Measurements from ENCODE around the gene SAMD4B. TPM values are rescaled to one million over a fixed set of nuclear protein-coding genes. Genes with fewer than 3 reads are reported as not detected.
"Not testable (repeated sequence)": the region's sequence is repeated elsewhere in the genome, so short reads cannot be mapped to it uniquely, and the experiment has no call there.

The SAMD4B gene
- total RNA-seq, 2 donors from 2014 or later = 59.6 to 63.6 TPM

GRCh38 chr19:39319098-39319891 lies 22.9 kb upstream of the SAMD4B start:
- peaks cover 20% of the 10 kb centered on the region for H3K4me1 Mint-ChIP-seq (ENCODE audit: low read depth)
- no peak overlapping the region for H3K27ac Mint-ChIP-seq
- H3K9me3 Mint-ChIP-seq = no peaks in the 10 kb centered on the region
- H3K27me3 Mint-ChIP-seq (ENCODE audit: low read depth) = peaks cover 6% of the 10 kb centered on the region
- DNase-seq = no peak
- no peaks in the 10 kb centered on the region for H3K36me3 Mint-ChIP-seq (ENCODE audit: insufficient read depth in 2 of 2)
- ATAC-seq (replicated peaks in 1 of 2) = no peak
- H3K4me3 Mint-ChIP-seq = peak overlapping the region; percentile 53 to 81

GRCh38 chr19:39319892-39320248 lies 22.4 kb upstream of the SAMD4B start:
- Mint-ChIP-seq H3K36me3 (ENCODE audit: insufficient read depth in 2 of 2) (no peaks in the 10 kb centered on the region), H3K4me3 (peak overlapping the region; percentile 73 to 81), H3K27me3 (ENCODE audit: low read depth) (peaks cover 6% of the 10 kb centered on the region), H3K9me3 (no peaks in the 10 kb centered on the region), H3K4me1 (ENCODE audit: low read depth) (peaks cover 20% of the 10 kb centered on the region), H3K27ac (no peak overlapping the region)
- ATAC-seq (replicated peaks in 1 of 2) (no peak), DNase-seq (no peak)

GRCh38 chr19:39321117-39321831 lies 20.9 kb upstream of the SAMD4B start:
- peak overlapping the region; percentile 49 to 76 for H3K4me3 Mint-ChIP-seq
- no peaks in the 10 kb centered on the region for H3K36me3 Mint-ChIP-seq (ENCODE audit: insufficient read depth in 2 of 2)
- no peak for DNase-seq
- H3K27me3 Mint-ChIP-seq (ENCODE audit: low read depth) = peaks cover 6% of the 10 kb centered on the region
- peak overlapping the region; percentile 1 for H3K27ac Mint-ChIP-seq
- H3K9me3 Mint-ChIP-seq = no peaks in the 10 kb centered on the region
- H3K4me1 Mint-ChIP-seq (ENCODE audit: low read depth) = peaks cover 20% of the 10 kb centered on the region
- ATAC-seq (replicated peaks in 1 of 2) = no peak

GRCh38 chr19:39321832-39322176 lies 20.4 kb upstream of the SAMD4B start:
- DNase-seq (no peak), ATAC-seq (replicated peaks in 1 of 2) (no peak)
- H3K9me3 Mint-ChIP-seq = no peaks in the 10 kb centered on the region
- peaks cover 20% of the 10 kb centered on the region for H3K4me1 Mint-ChIP-seq (ENCODE audit: low read depth)
- no peak overlapping the region for H3K27ac Mint-ChIP-seq
- H3K27me3 Mint-ChIP-seq (ENCODE audit: low read depth) = peaks cover 6% of the 10 kb centered on the region
- H3K4me3 Mint-ChIP-seq = peak overlapping the region; percentile 49 to 76
- H3K36me3 Mint-ChIP-seq (ENCODE audit: insufficient read depth in 2 of 2) = no peaks in the 10 kb centered on the region

GRCh38 chr19:39324242-39324842 lies 17.9 kb upstream of the SAMD4B start:
- H3K36me3 Mint-ChIP-seq (ENCODE audit: insufficient read depth in 2 of 2) = peaks cover 0 to 6% of the 10 kb centered on the region in 2 donors
- H3K27me3 Mint-ChIP-seq (ENCODE audit: low read depth) = peaks cover 6% of the 10 kb centered on the region
- H3K9me3 Mint-ChIP-seq = no peaks in the 10 kb centered on the region
- peaks cover 25% of the 10 kb centered on the region for H3K4me1 Mint-ChIP-seq (ENCODE audit: low read depth)
- ATAC-seq (replicated peaks in 1 of 2) (no peak), DNase-seq (no peak)
- H3K4me3 Mint-ChIP-seq = no peak overlapping the region
- no peak overlapping the region for H3K27ac Mint-ChIP-seq

- H3K27ac Mint-ChIP-seq = no peak overlapping the region
- H3K4me3 Mint-ChIP-seq = no peak overlapping the region
- peak in 1 of 2 donors; percentile 40 for ATAC-seq (replicated peaks in 1 of 2)
- no peak for DNase-seq
- H3K27me3 Mint-ChIP-seq (ENCODE audit: low read depth) = peaks cover 6% of the 10 kb centered on the region
- H3K9me3 Mint-ChIP-seq = no peaks in the 10 kb centered on the region
- peaks cover 38% of the 10 kb centered on the region for H3K4me1 Mint-ChIP-seq (ENCODE audit: low read depth)
- H3K36me3 Mint-ChIP-seq (ENCODE audit: insufficient read depth in 2 of 2) = peaks cover 0 to 13% of the 10 kb centered on the region in 2 donors
Measured at GRCh38 chr19:39325778-39326665, 16.2 kb upstream of the SAMD4B start.

- Mint-ChIP-seq H3K4me1 (ENCODE audit: low read depth) (peaks cover 35% of the 10 kb centered on the region), H3K4me3 (no peak overlapping the region), H3K9me3 (no peaks in the 10 kb centered on the region), H3K36me3 (ENCODE audit: insufficient read depth in 2 of 2) (peaks cover 0 to 17% of the 10 kb centered on the region in 2 donors), H3K27ac (no peak overlapping the region), H3K27me3 (ENCODE audit: low read depth) (no peaks in the 10 kb centered on the region)
- ATAC-seq (replicated peaks in 1 of 2) = peak in 1 of 2 donors; percentile 8
- no peak for DNase-seq
Measured at GRCh38 chr19:39327363-39328045, 14.7 kb upstream of the SAMD4B start.

GRCh38 chr19:39328046-39328705 lies 14.0 kb upstream of the SAMD4B start:
- Mint-ChIP-seq H3K4me3 (no peak overlapping the region), H3K36me3 (ENCODE audit: insufficient read depth in 2 of 2) (peaks cover 2 to 17% of the 10 kb centered on the region in 2 donors), H3K4me1 (ENCODE audit: low read depth) (peaks cover 42% of the 10 kb centered on the region), H3K27ac (peak overlapping the region; percentile 68), H3K27me3 (ENCODE audit: low read depth) (no peaks in the 10 kb centered on the region), H3K9me3 (no peaks in the 10 kb centered on the region)
- ATAC-seq (replicated peaks in 1 of 2) = peak; percentile 49 to 53
- DNase-seq = peak; percentile 80 to 86

- H3K27me3 Mint-ChIP-seq (ENCODE audit: low read depth) = no peaks in the 10 kb centered on the region
- H3K27ac Mint-ChIP-seq = no peak overlapping the region
- H3K9me3 Mint-ChIP-seq = no peaks in the 10 kb centered on the region
- H3K4me3 Mint-ChIP-seq = no peak overlapping the region
- H3K4me1 Mint-ChIP-seq (ENCODE audit: low read depth) = peaks cover 58% of the 10 kb centered on the region
- DNase-seq = no peak
- H3K36me3 Mint-ChIP-seq (ENCODE audit: insufficient read depth in 2 of 2) = peaks cover 2 to 17% of the 10 kb centered on the region in 2 donors
- ATAC-seq (replicated peaks in 1 of 2) = no peak
Measured at GRCh38 chr19:39329948-39330347, 12.3 kb upstream of the SAMD4B start.

- H3K36me3 Mint-ChIP-seq (ENCODE audit: insufficient read depth in 2 of 2) = peaks cover 10 to 25% of the 10 kb centered on the region in 2 donors
- H3K27me3 Mint-ChIP-seq (ENCODE audit: low read depth) = no peaks in the 10 kb centered on the region
- H3K4me1 Mint-ChIP-seq (ENCODE audit: low read depth) = peaks cover 72% of the 10 kb centered on the region
- no peaks in the 10 kb centered on the region for H3K9me3 Mint-ChIP-seq
- no peak for ATAC-seq (replicated peaks in 1 of 2)
- no peak overlapping the region for H3K27ac Mint-ChIP-seq
- H3K4me3 Mint-ChIP-seq = peak overlapping the region in 1 of 2 donors; percentile 64
- no peak for DNase-seq
Measured at GRCh38 chr19:39332293-39332692, 9.9 kb upstream of the SAMD4B start.

GRCh38 chr19:39332738-39333137 lies 9.5 kb upstream of the SAMD4B start:
- H3K27me3 Mint-ChIP-seq (ENCODE audit: low read depth); H3K9me3 Mint-ChIP-seq; ATAC-seq (replicated peaks in 1 of 2); DNase-seq: not testable (repeated sequence)
- Mint-ChIP-seq H3K27ac (peak overlapping the region; percentile 7), H3K4me1 (ENCODE audit: low read depth) (peaks cover 76% of the 10 kb centered on the region), H3K4me3 (peak overlapping the region; percentile 39 to 64), H3K36me3 (ENCODE audit: insufficient read depth in 2 of 2) (peaks cover 10 to 25% of the 10 kb centered on the region in 2 donors)

- no peaks in the 10 kb centered on the region for H3K27me3 Mint-ChIP-seq (ENCODE audit: low read depth)
- peak overlapping the region; percentile 7 for H3K27ac Mint-ChIP-seq
- ATAC-seq (replicated peaks in 1 of 2) (no peak), DNase-seq (no peak)
- H3K4me1 Mint-ChIP-seq (ENCODE audit: low read depth) = peaks cover 77% of the 10 kb centered on the region
- peak overlapping the region; percentile 39 to 64 for H3K4me3 Mint-ChIP-seq
- peaks cover 10 to 21% of the 10 kb centered on the region in 2 donors for H3K36me3 Mint-ChIP-seq (ENCODE audit: insufficient read depth in 2 of 2)
- H3K9me3 Mint-ChIP-seq = no peaks in the 10 kb centered on the region
Measured at GRCh38 chr19:39333507-39333906, 8.7 kb upstream of the SAMD4B start.

Data from activated T-cell treated with anti-CD3 and anti-CD28 coated beads, Interleukin-2, amount 50 U/mL, for 72 hours (primary cell).